ENCODE results near the gene MXRA8. TPM values are rescaled to one million over a fixed set of nuclear protein-coding genes. Genes with fewer than 3 reads are reported as not detected.

MXRA8 gene
- total RNA-seq, 1 experiment from 2014 or later: 5.0 TPM

DNA sequence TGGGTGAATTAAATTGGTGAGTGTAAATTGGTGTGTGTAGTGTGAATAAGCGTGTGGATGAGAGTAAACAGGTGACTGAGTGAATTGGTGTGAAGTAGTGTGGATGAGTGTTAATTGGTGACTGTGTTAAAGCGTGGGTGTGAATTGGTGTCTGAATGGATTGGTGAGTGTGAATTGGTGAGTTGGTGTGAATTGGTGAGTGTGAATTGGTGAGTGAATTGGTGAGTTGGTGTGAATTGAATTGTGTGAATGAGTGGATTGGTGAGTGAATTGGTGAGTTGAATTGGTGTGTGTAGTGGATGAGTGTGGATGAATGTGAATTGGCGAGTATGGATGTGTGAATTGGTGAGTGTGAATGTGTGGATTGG lies 8.3 kb upstream of the MXRA8 start:
- H3K27me3 Mint-ChIP-seq (ENCODE audit: insufficient read depth, unreplicated experiment): no peaks in the 10 kb centered on the region
- Histone ChIP-seq H3K4me1 (no peaks in the 10 kb centered on the region), H3K36me3 (ENCODE audit: control insufficient read depth, insufficient read depth, low read length) (no peaks in the 10 kb centered on the region), H3K9me3 (no peaks in the 10 kb centered on the region), H3K4me3 (ENCODE audit: low read depth, low read length) (no peak overlapping the region), H3K27me3 (replicated peaks; ENCODE audit: control insufficient read depth, insufficient read depth, low read length) (no peaks in the 10 kb centered on the region)
- H3K36me3 Mint-ChIP-seq (ENCODE audit: insufficient read depth, unreplicated experiment): peaks cover 6% of the 10 kb centered on the region
- CTCF ChIA-PET: no interaction called here
- no TSS peak for BruUV-seq (replicated peaks)
- no peaks in the 10 kb centered on the region for H3K9me3 Mint-ChIP-seq (ENCODE audit: unreplicated experiment)
- H3K4me1 Mint-ChIP-seq (ENCODE audit: low read depth, unreplicated experiment): no peaks in the 10 kb centered on the region
- no peak overlapping the region for H3K27ac Mint-ChIP-seq (ENCODE audit: unreplicated experiment)
- TF ChIP-seq, protein P1, sequence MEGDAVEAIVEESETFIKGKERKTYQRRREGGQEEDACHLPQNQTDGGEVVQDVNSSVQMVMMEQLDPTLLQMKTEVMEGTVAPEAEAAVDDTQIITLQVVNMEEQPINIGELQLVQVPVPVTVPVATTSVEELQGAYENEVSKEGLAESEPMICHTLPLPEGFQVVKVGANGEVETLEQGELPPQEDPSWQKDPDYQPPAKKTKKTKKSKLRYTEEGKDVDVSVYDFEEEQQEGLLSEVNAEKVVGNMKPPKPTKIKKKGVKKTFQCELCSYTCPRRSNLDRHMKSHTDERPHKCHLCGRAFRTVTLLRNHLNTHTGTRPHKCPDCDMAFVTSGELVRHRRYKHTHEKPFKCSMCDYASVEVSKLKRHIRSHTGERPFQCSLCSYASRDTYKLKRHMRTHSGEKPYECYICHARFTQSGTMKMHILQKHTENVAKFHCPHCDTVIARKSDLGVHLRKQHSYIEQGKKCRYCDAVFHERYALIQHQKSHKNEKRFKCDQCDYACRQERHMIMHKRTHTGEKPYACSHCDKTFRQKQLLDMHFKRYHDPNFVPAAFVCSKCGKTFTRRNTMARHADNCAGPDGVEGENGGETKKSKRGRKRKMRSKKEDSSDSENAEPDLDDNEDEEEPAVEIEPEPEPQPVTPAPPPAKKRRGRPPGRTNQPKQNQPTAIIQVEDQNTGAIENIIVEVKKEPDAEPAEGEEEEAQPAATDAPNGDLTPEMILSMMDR (IDR thresholded peaks at IDR 0.05; ENCODE audit: insufficient read depth in 1 of 2, low read depth in 1 of 2, low read length in 1 of 2, severe bottlenecking in 1 of 2, unreplicated experiment in 1 of 2): no peak
- POLR2A ChIA-PET: no interaction called here
- no peak overlapping the region for H3K4me3 Mint-ChIP-seq (ENCODE audit: unreplicated experiment)
- DNase-seq: no peak
- intact Hi-C loops (cut with micrococcal nuclease; ENCODE audit: unreplicated experiment): no loop called here

- H3K27me3 ChIP-seq (replicated peaks; ENCODE audit: control insufficient read depth, insufficient read depth, low read length): no peaks in the 10 kb centered on the region
- no peaks in the 10 kb centered on the region for H3K27me3 Mint-ChIP-seq (ENCODE audit: insufficient read depth, unreplicated experiment)
- H3K36me3 Mint-ChIP-seq (ENCODE audit: insufficient read depth, unreplicated experiment): peaks cover 6% of the 10 kb centered on the region
- no peak overlapping the region for H3K4me3 Mint-ChIP-seq (ENCODE audit: unreplicated experiment)
- H3K9me3 Mint-ChIP-seq (ENCODE audit: unreplicated experiment): no peaks in the 10 kb centered on the region
- POLR2A ChIA-PET: no interaction called here
- TF ChIP-seq, protein P1 (IDR thresholded peaks at IDR 0.05; ENCODE audit: insufficient read depth in 1 of 2, low read depth in 1 of 2, low read length in 1 of 2, severe bottlenecking in 1 of 2, unreplicated experiment in 1 of 2): no peak
- H3K4me1 ChIP-seq: peaks cover under 1% of the 10 kb centered on the region; the same call in 1 of the 2 replicates
- H3K36me3 ChIP-seq (ENCODE audit: control insufficient read depth, insufficient read depth, low read length): no peaks in the 10 kb centered on the region
- no peaks in the 10 kb centered on the region for H3K9me3 ChIP-seq
- CTCF ChIA-PET: no interaction called here
- no peak for DNase-seq
- no peak overlapping the region for H3K27ac Mint-ChIP-seq (ENCODE audit: unreplicated experiment)
- intact Hi-C loops (cut with micrococcal nuclease; ENCODE audit: unreplicated experiment): no loop called here
- TSS peak; percentile 47 for BruUV-seq (replicated peaks)
- H3K4me3 ChIP-seq (ENCODE audit: low read depth, low read length): no peak overlapping the region
- peaks cover 1% of the 10 kb centered on the region for H3K4me1 Mint-ChIP-seq (ENCODE audit: low read depth, unreplicated experiment)
Observed at GRCh38 chr1:1365875-1366698, 7.7 kb upstream of the MXRA8 start.

- Histone ChIP-seq H3K4me3 (ENCODE audit: low read depth, low read length) (no peak overlapping the region), H3K27me3 (replicated peaks; ENCODE audit: control insufficient read depth, insufficient read depth, low read length) (no peaks in the 10 kb centered on the region), H3K4me1 (peaks cover 17% of the 10 kb centered on the region), H3K36me3 (ENCODE audit: control insufficient read depth, insufficient read depth, low read length) (no peaks in the 10 kb centered on the region), H3K9me3 (no peaks in the 10 kb centered on the region)
- POLR2A ChIA-PET: no interaction called here
- TF ChIP-seq, protein P1 (IDR thresholded peaks at IDR 0.05; ENCODE audit: insufficient read depth in 1 of 2, low read depth in 1 of 2, low read length in 1 of 2, severe bottlenecking in 1 of 2, unreplicated experiment in 1 of 2): no peak
- H3K4me3 Mint-ChIP-seq (ENCODE audit: unreplicated experiment): no peak overlapping the region
- H3K36me3 Mint-ChIP-seq (ENCODE audit: insufficient read depth, unreplicated experiment): no peaks in the 10 kb centered on the region
- H3K9me3 Mint-ChIP-seq (ENCODE audit: unreplicated experiment): no peaks in the 10 kb centered on the region
- H3K27me3 Mint-ChIP-seq (ENCODE audit: insufficient read depth, unreplicated experiment): no peaks in the 10 kb centered on the region
- no peak for DNase-seq
- intact Hi-C loops (cut with micrococcal nuclease; ENCODE audit: unreplicated experiment): no loop called here
- CTCF ChIA-PET: no interaction called here
- no TSS peak for BruUV-seq (replicated peaks)
- H3K4me1 Mint-ChIP-seq (ENCODE audit: low read depth, unreplicated experiment): peaks cover 8% of the 10 kb centered on the region
- H3K27ac Mint-ChIP-seq (ENCODE audit: unreplicated experiment): no peak overlapping the region
Observed at GRCh38 chr1:1364266-1364665, 5.9 kb upstream of the MXRA8 start.
